Measurements from ENCODE around the gene TMOD3. TPM values are rescaled to one million over a fixed set of nuclear protein-coding genes. Genes with fewer than 3 reads are reported as not detected.

The TMOD3 gene
- total and polyA plus RNA-seq, 2 experiments from 2014 or later = 26.1 to 29.9 TPM

GRCh38 chr15:51931016-51931415 lies 101.6 kb downstream of the TMOD3 start (continued):
- TF ChIP-seq, protein P1, sequence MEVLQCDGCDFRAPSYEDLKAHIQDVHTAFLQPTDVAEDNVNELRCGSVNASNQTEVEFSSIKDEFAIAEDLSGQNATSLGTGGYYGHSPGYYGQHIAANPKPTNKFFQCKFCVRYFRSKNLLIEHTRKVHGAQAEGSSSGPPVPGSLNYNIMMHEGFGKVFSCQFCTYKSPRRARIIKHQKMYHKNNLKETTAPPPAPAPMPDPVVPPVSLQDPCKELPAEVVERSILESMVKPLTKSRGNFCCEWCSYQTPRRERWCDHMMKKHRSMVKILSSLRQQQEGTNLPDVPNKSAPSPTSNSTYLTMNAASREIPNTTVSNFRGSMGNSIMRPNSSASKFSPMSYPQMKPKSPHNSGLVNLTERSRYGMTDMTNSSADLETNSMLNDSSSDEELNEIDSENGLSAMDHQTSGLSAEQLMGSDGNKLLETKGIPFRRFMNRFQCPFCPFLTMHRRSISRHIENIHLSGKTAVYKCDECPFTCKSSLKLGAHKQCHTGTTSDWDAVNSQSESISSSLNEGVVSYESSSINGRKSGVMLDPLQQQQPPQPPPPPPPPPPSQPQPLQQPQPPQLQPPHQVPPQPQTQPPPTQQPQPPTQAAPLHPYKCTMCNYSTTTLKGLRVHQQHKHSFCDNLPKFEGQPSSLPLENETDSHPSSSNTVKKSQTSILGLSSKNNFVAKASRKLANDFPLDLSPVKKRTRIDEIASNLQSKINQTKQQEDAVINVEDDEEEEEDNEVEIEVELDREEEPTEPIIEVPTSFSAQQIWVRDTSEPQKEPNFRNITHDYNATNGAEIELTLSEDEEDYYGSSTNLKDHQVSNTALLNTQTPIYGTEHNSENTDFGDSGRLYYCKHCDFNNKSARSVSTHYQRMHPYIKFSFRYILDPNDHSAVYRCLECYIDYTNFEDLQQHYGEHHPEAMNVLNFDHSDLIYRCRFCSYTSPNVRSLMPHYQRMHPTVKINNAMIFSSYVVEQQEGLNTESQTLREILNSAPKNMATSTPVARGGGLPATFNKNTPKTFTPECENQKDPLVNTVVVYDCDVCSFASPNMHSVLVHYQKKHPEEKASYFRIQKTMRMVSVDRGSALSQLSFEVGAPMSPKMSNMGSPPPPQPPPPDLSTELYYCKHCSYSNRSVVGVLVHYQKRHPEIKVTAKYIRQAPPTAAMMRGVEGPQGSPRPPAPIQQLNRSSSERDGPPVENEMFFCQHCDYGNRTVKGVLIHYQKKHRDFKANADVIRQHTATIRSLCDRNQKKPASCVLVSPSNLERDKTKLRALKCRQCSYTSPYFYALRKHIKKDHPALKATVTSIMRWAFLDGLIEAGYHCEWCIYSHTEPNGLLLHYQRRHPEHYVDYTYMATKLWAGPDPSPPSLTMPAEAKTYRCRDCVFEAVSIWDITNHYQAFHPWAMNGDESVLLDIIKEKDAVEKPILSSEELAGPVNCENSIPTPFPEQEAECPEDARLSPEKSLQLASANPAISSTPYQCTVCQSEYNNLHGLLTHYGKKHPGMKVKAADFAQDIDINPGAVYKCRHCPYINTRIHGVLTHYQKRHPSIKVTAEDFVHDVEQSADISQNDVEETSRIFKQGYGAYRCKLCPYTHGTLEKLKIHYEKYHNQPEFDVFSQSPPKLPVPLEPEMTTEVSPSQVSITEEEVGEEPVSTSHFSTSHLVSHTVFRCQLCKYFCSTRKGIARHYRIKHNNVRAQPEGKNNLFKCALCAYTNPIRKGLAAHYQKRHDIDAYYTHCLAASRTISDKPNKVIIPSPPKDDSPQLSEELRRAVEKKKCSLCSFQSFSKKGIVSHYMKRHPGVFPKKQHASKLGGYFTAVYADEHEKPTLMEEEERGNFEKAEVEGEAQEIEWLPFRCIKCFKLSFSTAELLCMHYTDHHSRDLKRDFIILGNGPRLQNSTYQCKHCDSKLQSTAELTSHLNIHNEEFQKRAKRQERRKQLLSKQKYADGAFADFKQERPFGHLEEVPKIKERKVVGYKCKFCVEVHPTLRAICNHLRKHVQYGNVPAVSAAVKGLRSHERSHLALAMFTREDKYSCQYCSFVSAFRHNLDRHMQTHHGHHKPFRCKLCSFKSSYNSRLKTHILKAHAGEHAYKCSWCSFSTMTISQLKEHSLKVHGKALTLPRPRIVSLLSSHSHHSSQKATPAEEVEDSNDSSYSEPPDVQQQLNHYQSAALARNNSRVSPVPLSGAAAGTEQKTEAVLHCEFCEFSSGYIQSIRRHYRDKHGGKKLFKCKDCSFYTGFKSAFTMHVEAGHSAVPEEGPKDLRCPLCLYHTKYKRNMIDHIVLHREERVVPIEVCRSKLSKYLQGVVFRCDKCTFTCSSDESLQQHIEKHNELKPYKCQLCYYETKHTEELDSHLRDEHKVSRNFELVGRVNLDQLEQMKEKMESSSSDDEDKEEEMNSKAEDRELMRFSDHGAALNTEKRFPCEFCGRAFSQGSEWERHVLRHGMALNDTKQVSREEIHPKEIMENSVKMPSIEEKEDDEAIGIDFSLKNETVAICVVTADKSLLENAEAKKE (CRISPR knock-in tag; IDR thresholded peaks at IDR 0.05) = no peak
- TF ChIP-seq JUNB (IDR thresholded peaks at IDR 0.05; ENCODE audit: unreplicated experiment) = no peak
- TF ChIP-seq ZNF331 (CRISPR knock-in tag; IDR thresholded peaks at IDR 0.05; ENCODE audit: low read depth) = no peak
- no peak for TF ChIP-seq CTCF (conservative IDR thresholded peaks at IDR 0.05; ENCODE audit: low read depth in 2 of 2)

- no peaks in the 10 kb centered on the region for H3K79me2 ChIP-seq (replicated peaks; ENCODE audit: insufficient read depth)
- no peaks in the 10 kb centered on the region for H3K36me3 ChIP-seq (ENCODE audit: insufficient read depth)
- H3K27ac Mint-ChIP-seq = 0 out of 2 replicates have a peak overlapping the region, but pooled peaks have one; percentile 52
- H3K4me1 ChIP-seq (ENCODE audit: insufficient read depth) = peaks cover 9% of the 10 kb centered on the region
- no peak overlapping the region for H3K27ac ChIP-seq (ENCODE audit: low read depth)
- H3K4me2 ChIP-seq = no peak overlapping the region
- DNase-seq (ENCODE audit: low spot score) (no peak), ATAC-seq (no peak)
- peaks cover 5% of the 10 kb centered on the region; the same call in 1 of the 3 replicates for H3K36me3 Mint-ChIP-seq (ENCODE audit: low read depth)
- H3K4me1 Mint-ChIP-seq = peaks cover 15% of the 10 kb centered on the region
- no peaks in the 10 kb centered on the region for H4K20me1 ChIP-seq (replicated peaks; ENCODE audit: insufficient read depth)
- H3K4me3 ChIP-seq = no peak overlapping the region
- no peaks in the 10 kb centered on the region for H3K27me3 ChIP-seq (ENCODE audit: insufficient read depth)
- 0 out of 2 replicates have a peak, but pooled peaks cover 3% of the 10 kb centered on the region for H3F3A ChIP-seq (replicated peaks; ENCODE audit: low read depth)
- H3K27me3 Mint-ChIP-seq (ENCODE audit: insufficient read depth, low read depth, poor library complexity) = peaks cover 9% of the 10 kb centered on the region
- no peak overlapping the region for H2AFZ ChIP-seq
- H3K9me3 Mint-ChIP-seq = no peaks in the 10 kb centered on the region
- peaks cover 5% of the 10 kb centered on the region; the same call in 1 of the 2 replicates for H3K9me2 ChIP-seq (ENCODE audit: insufficient read depth)
- H3K4me3 Mint-ChIP-seq = no peak overlapping the region
- TF ChIP-seq POLR2AphosphoS5 (IDR thresholded peaks at IDR 0.05; ENCODE audit: low read depth) = no peak
- TF ChIP-seq, protein P2, sequence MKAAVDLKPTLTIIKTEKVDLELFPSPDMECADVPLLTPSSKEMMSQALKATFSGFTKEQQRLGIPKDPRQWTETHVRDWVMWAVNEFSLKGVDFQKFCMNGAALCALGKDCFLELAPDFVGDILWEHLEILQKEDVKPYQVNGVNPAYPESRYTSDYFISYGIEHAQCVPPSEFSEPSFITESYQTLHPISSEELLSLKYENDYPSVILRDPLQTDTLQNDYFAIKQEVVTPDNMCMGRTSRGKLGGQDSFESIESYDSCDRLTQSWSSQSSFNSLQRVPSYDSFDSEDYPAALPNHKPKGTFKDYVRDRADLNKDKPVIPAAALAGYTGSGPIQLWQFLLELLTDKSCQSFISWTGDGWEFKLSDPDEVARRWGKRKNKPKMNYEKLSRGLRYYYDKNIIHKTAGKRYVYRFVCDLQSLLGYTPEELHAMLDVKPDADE (IDR thresholded peaks at IDR 0.05) = no peak
- TF ChIP-seq, protein P1 (CRISPR knock-in tag; IDR thresholded peaks at IDR 0.05) = no peak
Measured at GRCh38 chr15:51931638-51932037, 102.2 kb downstream of the TMOD3 start.

Measured in GM23338 (cell line).